GM18505 (cell line): ENCODE results near the gene PLEKHH3.
"Not testable (repeated sequence)": the region's sequence is repeated elsewhere in the genome, so short reads cannot be mapped to it uniquely, and the experiment has no call there.

Experiments
- ATAC-seq: cut with Tn5 transposase; IDR thresholded peaks from one replicate; pipeline ENCODE4 v1.9.1; 2021; ENCODE audit not compliant: unreplicated experiment
- POLR2A ChIP-seq: IDR thresholded peaks from 4 replicates; pipeline ENCODE4 v1.6.1; 2011; ENCODE audit warnings: borderline replicate concordance; ENCODE audit not compliant: insufficient read depth, insufficient read length; ENCODE audit errors: extremely low read depth

PLEKHH3 gene

DNA sequence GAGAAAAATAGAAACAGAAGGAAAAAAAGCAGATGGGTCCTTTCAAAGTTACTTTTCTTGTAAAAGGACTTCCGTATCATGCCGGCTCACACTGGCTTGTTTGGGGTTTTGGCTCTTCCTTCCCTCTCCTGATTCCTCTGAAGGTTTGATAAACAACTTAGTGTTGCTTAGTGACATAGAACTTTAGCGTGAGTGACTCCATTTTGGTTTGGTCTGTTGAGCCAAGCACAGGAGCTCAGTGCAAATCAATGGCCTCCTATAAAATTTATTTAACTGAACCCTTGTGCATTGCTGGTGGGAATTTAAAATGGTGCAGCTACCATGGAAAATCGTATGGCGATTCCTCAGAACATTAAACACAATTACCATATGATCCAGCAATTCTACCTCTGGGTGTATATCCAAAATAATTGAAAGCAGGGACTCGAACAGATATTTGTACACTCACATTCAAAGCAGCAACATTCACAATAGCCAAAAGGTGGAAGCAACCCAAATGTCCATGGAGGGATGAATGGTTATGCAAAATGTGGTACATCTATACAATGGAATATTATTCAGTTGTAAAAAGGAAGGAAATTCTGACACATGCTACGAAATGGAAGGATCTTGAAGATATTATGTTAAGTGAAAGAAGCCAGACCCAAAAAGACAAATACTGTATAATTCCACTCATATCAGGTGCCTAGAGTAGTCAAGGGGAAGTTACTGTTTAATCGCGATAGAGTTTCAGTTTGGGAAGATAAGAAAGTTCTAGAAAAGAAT is 18.8 kb downstream of the PLEKHH3 start:
- no peak for ATAC-seq
- no peak for TF ChIP-seq POLR2A

GRCh38 chr17:42655528-42655927 is 21.3 kb downstream of the PLEKHH3 start:
- no peak for ATAC-seq
- no peak for TF ChIP-seq POLR2A

DNA sequence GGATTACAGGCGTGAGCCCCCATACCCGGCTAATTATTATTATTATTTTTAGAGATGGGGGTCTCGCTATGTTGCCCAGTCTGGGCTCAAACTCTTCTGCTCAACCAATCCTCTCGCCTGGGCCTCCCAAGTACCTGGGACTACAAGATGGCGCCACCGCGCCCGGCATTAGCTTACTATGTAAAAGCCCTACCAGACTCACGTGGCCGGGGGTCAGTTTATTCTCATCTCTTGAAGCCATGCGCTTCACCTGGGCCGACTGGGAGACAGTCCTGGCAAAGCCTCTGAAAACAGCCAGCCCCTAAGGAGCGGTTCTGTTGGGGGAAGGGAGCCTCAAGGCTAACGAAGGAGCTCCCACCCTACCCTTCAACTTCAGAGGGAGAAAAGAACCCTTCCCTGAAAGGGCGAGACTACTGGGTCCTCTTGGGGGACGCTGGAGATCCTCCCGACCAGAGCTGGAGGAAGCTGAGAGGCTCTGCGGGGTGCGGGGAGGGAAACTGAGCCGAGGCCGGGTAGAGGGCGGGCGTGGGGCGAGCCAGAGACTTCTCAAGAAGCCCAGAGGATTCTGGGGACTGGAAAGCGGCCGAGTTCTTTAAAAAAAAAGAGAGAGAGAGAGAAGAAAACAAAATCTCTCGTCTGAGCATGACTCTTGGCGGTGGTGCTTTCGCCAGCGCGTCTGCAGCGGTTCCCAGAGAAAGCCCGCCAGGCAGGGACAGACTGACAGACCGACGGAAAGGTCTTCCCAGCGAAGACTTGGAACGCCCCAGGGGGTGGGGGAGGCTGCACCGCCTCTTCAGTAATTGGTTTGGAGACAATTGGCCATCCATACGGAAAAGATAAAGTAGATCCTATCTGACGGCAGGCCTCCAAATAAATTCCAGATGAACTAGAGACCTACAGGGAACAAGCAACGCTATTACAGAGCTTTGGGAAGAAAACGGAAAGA is 23.3 kb downstream of the PLEKHH3 start:
- ATAC-seq: no peak
- TF ChIP-seq POLR2A: no peak

- ATAC-seq: no peak
- TF ChIP-seq POLR2A: no peak
Observed at GRCh38 chr17:42651392-42651791, 25.4 kb downstream of the PLEKHH3 start.

DNA sequence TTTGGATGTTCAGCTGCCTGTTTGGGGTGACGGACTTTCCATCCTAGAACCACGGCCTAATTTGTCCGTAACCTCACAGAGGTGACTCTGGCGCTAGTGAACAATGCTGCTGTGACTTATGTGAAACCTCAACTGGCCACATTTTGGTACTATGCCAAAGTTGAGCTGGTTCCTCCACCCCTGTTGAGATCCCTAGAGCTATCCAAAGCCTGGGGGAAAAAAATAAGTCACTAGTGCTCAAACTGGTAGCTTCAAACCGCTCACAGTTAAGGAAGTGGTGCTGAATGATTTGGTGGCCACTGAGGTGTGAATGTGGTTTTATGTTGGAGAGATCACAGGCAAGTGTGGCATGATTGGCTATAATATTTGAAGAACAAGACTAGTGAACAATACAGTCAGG is 29.0 kb downstream of the PLEKHH3 start:
- no peak for TF ChIP-seq POLR2A
- ATAC-seq: no peak

- no peak for TF ChIP-seq POLR2A
- ATAC-seq: no peak
Observed at GRCh38 chr17:42642336-42642735, 34.5 kb downstream of the PLEKHH3 start.

DNA sequence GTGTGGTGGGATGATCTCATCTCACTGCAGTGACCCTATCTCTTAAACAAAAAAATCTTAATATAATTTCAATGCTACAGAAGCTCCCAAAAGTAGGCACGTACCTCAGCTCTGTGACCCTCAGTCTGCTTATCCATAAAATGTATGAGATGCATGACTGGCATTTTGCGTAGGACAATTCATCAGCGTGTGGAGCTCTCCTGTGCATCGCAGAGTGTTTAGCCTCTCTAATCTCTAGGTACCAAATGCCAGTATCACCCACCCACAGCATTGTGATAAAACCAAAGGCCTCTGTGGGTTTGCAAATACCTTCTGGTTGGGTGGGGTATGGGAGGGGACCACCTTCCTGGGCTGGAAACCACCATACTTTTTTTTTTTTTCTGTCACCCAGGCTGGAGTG is 36.7 kb downstream of the PLEKHH3 start:
- no peak for ATAC-seq
- TF ChIP-seq POLR2A: no peak

GRCh38 chr17:42639525-42640113 is 37.2 kb downstream of the PLEKHH3 start:
- TF ChIP-seq POLR2A: no peak
- ATAC-seq: no peak

GRCh38 chr17:42632949-42633444 is 43.8 kb downstream of the PLEKHH3 start:
- no peak for ATAC-seq
- TF ChIP-seq POLR2A: no peak

- TF ChIP-seq POLR2A: no peak
- no peak for ATAC-seq
Observed at GRCh38 chr17:42629411-42630009, 47.3 kb downstream of the PLEKHH3 start.

DNA sequence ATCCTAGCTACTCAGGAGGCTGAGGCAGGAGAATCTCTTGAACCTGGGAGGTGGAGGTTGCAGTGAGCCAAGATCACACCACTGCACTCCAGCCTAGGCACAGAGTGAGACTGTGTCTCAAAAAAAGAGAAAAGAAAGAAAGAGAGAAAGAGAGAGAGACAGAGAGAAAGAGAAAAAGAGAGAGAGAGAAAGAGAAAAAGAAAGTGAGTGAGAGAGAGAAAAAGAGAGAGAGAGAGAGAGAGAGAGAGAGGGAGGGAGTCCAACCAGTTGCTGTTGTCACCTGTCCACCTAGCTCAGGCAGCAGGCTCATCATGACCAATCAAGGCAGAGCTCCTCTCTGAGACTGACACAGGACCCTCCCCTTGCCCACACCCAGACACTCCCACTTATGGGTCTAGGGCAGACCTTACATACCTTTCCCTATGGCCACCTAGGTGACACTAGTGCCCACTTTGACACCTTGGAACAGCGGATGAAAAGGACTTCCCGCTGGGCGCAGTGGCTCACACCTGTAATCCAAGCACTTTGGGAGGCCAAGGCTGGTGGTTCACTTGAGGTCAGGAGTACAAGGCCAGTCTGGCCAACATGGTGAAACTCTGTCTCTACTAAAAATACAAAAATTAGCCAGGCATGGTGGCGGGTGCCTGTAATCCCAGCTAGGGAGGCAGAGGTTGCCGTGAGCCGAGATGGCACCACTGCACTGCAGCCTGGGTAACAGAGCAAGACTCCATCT is 49.6 kb downstream of the PLEKHH3 start:
- not testable (repeated sequence) for ATAC-seq

DNA sequence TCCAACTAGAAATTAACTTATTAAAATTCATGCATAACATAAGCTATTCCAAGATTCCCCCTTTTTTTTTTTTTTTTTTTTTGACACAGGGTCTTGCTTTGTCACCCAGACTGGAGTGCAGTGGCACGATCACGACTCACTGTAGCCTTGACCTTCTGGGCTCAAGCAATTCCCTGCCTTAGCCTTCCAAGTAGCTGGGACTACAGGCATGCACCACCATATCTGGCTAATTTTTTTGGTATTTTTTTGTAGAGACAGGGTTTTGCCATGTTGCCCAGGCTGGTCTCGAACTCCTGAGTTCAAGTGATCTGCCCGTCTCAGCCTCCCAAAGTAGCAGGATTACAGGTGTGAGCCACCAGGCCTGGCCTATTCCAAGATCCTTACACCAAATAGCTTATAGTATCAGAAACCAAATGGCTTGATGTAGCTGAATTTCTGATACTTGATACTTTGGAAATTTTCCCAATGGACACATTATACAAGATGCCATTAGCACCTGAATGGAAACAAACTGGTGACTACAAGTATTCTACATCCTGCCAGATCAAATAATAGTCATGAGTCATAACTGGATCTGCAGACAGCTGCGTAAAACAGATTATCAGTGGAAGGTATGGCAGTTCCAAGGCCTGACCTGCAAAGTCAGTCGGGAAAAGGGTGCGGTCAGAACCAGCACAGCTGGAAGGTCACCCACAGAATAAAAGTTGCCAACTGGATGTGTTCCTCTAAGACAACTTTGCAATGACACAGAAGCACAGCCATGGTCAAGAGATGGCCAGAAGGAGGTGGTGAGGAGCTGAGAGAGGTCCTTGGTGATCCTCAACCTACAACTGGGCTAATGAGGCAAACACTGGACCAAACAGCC is 52.8 kb downstream of the PLEKHH3 start:
- ATAC-seq: no peak
- no peak for TF ChIP-seq POLR2A
